ENCODE results near the gene JPT2. TPM values are rescaled to one million over a fixed set of nuclear protein-coding genes. Genes with fewer than 3 reads are reported as not detected.
"Not testable (repeated sequence)": the region's sequence is repeated elsewhere in the genome, so short reads cannot be mapped to it uniquely, and the experiment has no call there.

Gene JPT2
- total RNA-seq, 1 experiment from 2014 or later = 131 TPM

- intact Hi-C loops (cut with micrococcal nuclease) = no loop called here
- H3K9me3 Mint-ChIP-seq (ENCODE audit: unreplicated experiment) = no peaks in the 10 kb centered on the region
- H3K27me3 Mint-ChIP-seq (ENCODE audit: insufficient read depth, unreplicated experiment) = no peaks in the 10 kb centered on the region
- H3K4me1 Mint-ChIP-seq (ENCODE audit: insufficient read depth, unreplicated experiment) = no peaks in the 10 kb centered on the region
- no peak for DNase-seq (ENCODE audit: unreplicated experiment)
- ChIA-PET CTCF (interaction anchor here (1.3 to 2.2 kb wide), 2 partner anchors 15 to 39 kb away, joined by 3 to 6 read pairs; no protein-coding TSS in a partner anchor), POLR2A (interaction anchor here (0.6 to 1.7 kb wide), 5 partner anchors 8 to 51 kb away, joined by 3 to 6 read pairs (median 5); partner anchors contain the start of genes NUBP2 and SPSB3)
- H3K4me3 Mint-ChIP-seq (ENCODE audit: unreplicated experiment) = no peak overlapping the region
- H3K27ac Mint-ChIP-seq (ENCODE audit: low read depth, unreplicated experiment) = no peak overlapping the region
- BruUV-seq (replicated peaks) = no TSS peak
- TF ChIP-seq CTCF (IDR thresholded peaks at IDR 0.05; ENCODE audit: unreplicated experiment) = no peak
- H3K36me3 Mint-ChIP-seq (ENCODE audit: insufficient read depth, unreplicated experiment) = peaks cover 45% of the 10 kb centered on the region
Measured at GRCh38 chr16:1731603-1732002, 53.5 kb downstream of the JPT2 start.

- intact Hi-C loops (cut with micrococcal nuclease) = no loop called here
- CTCF ChIA-PET = interaction anchor here (1.3 to 2.2 kb wide), 2 partner anchors 14 to 40 kb away, joined by 3 to 6 read pairs; no protein-coding TSS in a partner anchor
- BruUV-seq (replicated peaks) = no TSS peak
- TF ChIP-seq CTCF (IDR thresholded peaks at IDR 0.05; ENCODE audit: unreplicated experiment) = no peak
- Mint-ChIP-seq H3K4me3 (ENCODE audit: unreplicated experiment) (no peak overlapping the region), H3K36me3 (ENCODE audit: insufficient read depth, unreplicated experiment) (peaks cover 45% of the 10 kb centered on the region), H3K27me3 (ENCODE audit: insufficient read depth, unreplicated experiment) (no peaks in the 10 kb centered on the region), H3K9me3 (ENCODE audit: unreplicated experiment) (no peaks in the 10 kb centered on the region), H3K4me1 (ENCODE audit: insufficient read depth, unreplicated experiment) (no peaks in the 10 kb centered on the region), H3K27ac (ENCODE audit: low read depth, unreplicated experiment) (no peak overlapping the region)
- POLR2A ChIA-PET = interaction anchor here (0.6 to 1.7 kb wide), 6 partner anchors 9 to 302 kb away, joined by 3 to 6 read pairs (median 4); partner anchors contain the start of genes NUBP2 and SPSB3
- no peak for DNase-seq (ENCODE audit: unreplicated experiment)
Measured at GRCh38 chr16:1732071-1732470, 54.0 kb downstream of the JPT2 start.

GRCh38 chr16:1732551-1732987 is 54.5 kb downstream of the JPT2 start:
- POLR2A ChIA-PET = interaction anchor here (0.7 to 1.7 kb wide), 5 partner anchors 9 to 303 kb away, joined by 3 to 6 read pairs (median 5); no protein-coding TSS in a partner anchor
- intact Hi-C loops (cut with micrococcal nuclease); H3K27ac Mint-ChIP-seq (ENCODE audit: low read depth, unreplicated experiment); H3K4me3 Mint-ChIP-seq (ENCODE audit: unreplicated experiment); DNase-seq (ENCODE audit: unreplicated experiment); H3K27me3 Mint-ChIP-seq (ENCODE audit: insufficient read depth, unreplicated experiment); H3K9me3 Mint-ChIP-seq (ENCODE audit: unreplicated experiment); BruUV-seq (replicated peaks); H3K4me1 Mint-ChIP-seq (ENCODE audit: insufficient read depth, unreplicated experiment): not testable (repeated sequence)
- peaks cover 45% of the 10 kb centered on the region for H3K36me3 Mint-ChIP-seq (ENCODE audit: insufficient read depth, unreplicated experiment)
- CTCF ChIA-PET = interaction anchor here (0.5 to 2.2 kb wide), 4 partner anchors 8 to 41 kb away, joined by 3 to 6 read pairs (median 4); no protein-coding TSS in a partner anchor

- CTCF ChIA-PET = no interaction called here
- no peak overlapping the region for H3K27ac Mint-ChIP-seq (ENCODE audit: low read depth, unreplicated experiment)
- no TSS peak for BruUV-seq (replicated peaks)
- no peak for TF ChIP-seq CTCF (IDR thresholded peaks at IDR 0.05; ENCODE audit: unreplicated experiment)
- DNase-seq (ENCODE audit: unreplicated experiment) = no peak
- H3K4me3 Mint-ChIP-seq (ENCODE audit: unreplicated experiment) = no peak overlapping the region
- POLR2A ChIA-PET = no interaction called here
- H3K4me1 Mint-ChIP-seq (ENCODE audit: insufficient read depth, unreplicated experiment) = no peaks in the 10 kb centered on the region
- H3K36me3 Mint-ChIP-seq (ENCODE audit: insufficient read depth, unreplicated experiment) = peaks cover 33% of the 10 kb centered on the region
- H3K9me3 Mint-ChIP-seq (ENCODE audit: unreplicated experiment) = no peaks in the 10 kb centered on the region
- H3K27me3 Mint-ChIP-seq (ENCODE audit: insufficient read depth, unreplicated experiment) = no peaks in the 10 kb centered on the region
- intact Hi-C loops (cut with micrococcal nuclease) = no loop called here
Measured at GRCh38 chr16:1734123-1734522, 56.0 kb downstream of the JPT2 start.
